BJ (cell line): ENCODE results near the gene NPC1. TPM values are rescaled to one million over a fixed set of nuclear protein-coding genes. Genes with fewer than 3 reads are reported as not detected.
"Not testable (repeated sequence)": the region's sequence is repeated elsewhere in the genome, so short reads cannot be mapped to it uniquely, and the experiment has no call there.

Experiments used
- CTCF ChIA-PET: fragments of 350-600 bp; formaldehyde crosslinking; extraction: SDS; loops from one replicate; lab custom pipeline; 2021; ENCODE audit warnings: antibody characterized with exemption, inconsistent platforms; lab: Yijun Ruan, JAX
- POLR2A ChIA-PET: fragments of 300-600 bp; sonication (Branson Sonifier 250); formaldehyde crosslinking; extraction: SDS; loops from one replicate; lab custom pipeline; 2021; ENCODE audit warnings: antibody characterized with exemption; lab: Charles Lee
- DNase-seq: peaks from one replicate; pipeline ENCODE4 v3.0.0-alpha.2; 2011; ENCODE audit warnings: low read depth
- H3K27me3 ChIP-seq: 2 replicates; pipeline ENCODE4 v1.6.0; 2011; ENCODE audit warnings: low read length; ENCODE audit not compliant: control insufficient read depth, insufficient read depth
- H3K36me3 ChIP-seq: 2 replicates; pipeline ENCODE4 v1.5.1; 2011; ENCODE audit warnings: low read length; ENCODE audit not compliant: control insufficient read depth, insufficient read depth
- H3K4me3 ChIP-seq: 2 replicates; pipeline ENCODE4 v1.5.1; 2011; ENCODE audit warnings: low read depth, mild to moderate bottlenecking, control low read depth, low read length
- CTCF ChIP-seq: IDR thresholded peaks from 2 replicates; pipeline ENCODE4 v1.5.1; 2011; ENCODE audit warnings: low read depth, mild to moderate bottlenecking, control low read depth, inconsistent platforms, low read length, moderate library complexity; ENCODE audit not compliant: insufficient read depth
- polyA plus RNA-seq: library from polyadenylated mRNA; depleted of rRNA; stranded (reverse); fragments of >200 nt; gene quantifications from 2 replicates; pipeline ENCODE4 v1.2.3, GENCODE V29; 2011

Gene NPC1
- polyA plus RNA-seq, 1 experiment, result 54.5 TPM

DNA sequence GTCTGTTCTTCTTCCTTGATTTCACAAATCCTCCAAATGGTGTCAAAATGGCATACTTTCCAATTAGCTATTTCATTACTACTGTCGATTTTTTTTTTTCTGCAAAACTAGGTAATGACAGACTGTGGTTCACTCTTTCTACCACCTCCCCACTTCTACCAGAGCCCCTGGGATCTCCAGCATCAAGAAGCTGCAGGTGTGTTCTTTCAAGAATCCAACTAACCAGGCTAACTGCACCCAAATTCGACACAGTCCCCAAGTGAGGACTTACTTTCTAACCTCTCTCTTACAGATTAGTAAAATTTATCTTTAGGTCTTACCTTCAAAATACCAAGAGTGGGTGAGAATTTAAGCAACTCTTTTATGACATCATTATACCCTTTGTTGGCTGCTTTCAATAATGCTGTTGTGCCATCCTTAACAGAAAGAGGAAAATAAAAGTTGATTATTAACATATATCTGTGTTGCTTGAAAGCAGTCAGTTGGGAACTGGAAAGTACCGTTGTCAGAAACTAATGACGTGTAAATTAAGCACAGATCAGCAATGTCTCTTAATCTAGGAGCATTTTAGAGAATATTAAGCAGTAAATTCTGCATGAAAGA, 31.2 kb upstream of the NPC1 start:
- CTCF ChIA-PET, result interaction anchor here (0.6 to 10.8 kb wide), 4 partner anchors 10 to 301 kb away, joined by 5 to 102 read pairs (median 8); no protein-coding TSS in a partner anchor

GRCh38 chr18:23616258-23616657, 30.0 kb upstream of the NPC1 start:
- DNase-seq, result no peak
- Histone ChIP-seq H3K4me3 (no peak overlapping the region), H3K27me3 (peaks cover 2% of the 10 kb centered on the region; the same call in 1 of the 2 replicates), H3K36me3 (no peaks in the 10 kb centered on the region)
- ChIA-PET POLR2A (no interaction called here), CTCF (interaction anchor here (4.2 kb wide), 1 partner anchor 9 kb away, joined by 10 read pairs; no protein-coding TSS in a partner anchor)
- TF ChIP-seq CTCF, result no peak

More for the DNA sequence above, 31.2 kb upstream of the NPC1 start:
- H3K4me3 ChIP-seq, result no peak overlapping the region
- no peak for TF ChIP-seq CTCF
- H3K27me3 ChIP-seq, result peaks cover 2% of the 10 kb centered on the region
- DNase-seq, result no peak
- H3K36me3 ChIP-seq, result no peaks in the 10 kb centered on the region
- POLR2A ChIA-PET, result no interaction called here

- Histone ChIP-seq H3K36me3 (no peaks in the 10 kb centered on the region), H3K4me3 (no peak overlapping the region), H3K27me3 (no peaks in the 10 kb centered on the region)
- DNase-seq, result no peak
- TF ChIP-seq CTCF, result no peak
- ChIA-PET POLR2A (interaction anchor here (0.6 kb wide), 1 partner anchor 11 kb away, joined by 3 read pairs; no protein-coding TSS in a partner anchor), CTCF (interaction anchor here (0.8 to 3.5 kb wide), 3 partner anchors 14 to 89 kb away, joined by 3 to 15 read pairs (median 3); no protein-coding TSS in a partner anchor)
Measured at GRCh38 chr18:23614891-23615290, 28.6 kb upstream of the NPC1 start.

GRCh38 chr18:23614413-23614812, 28.1 kb upstream of the NPC1 start:
- ChIA-PET POLR2A (no interaction called here), CTCF (interaction anchor here (0.6 to 3.5 kb wide), 5 partner anchors 8 to 89 kb away, joined by 3 to 20 read pairs (median 4); no protein-coding TSS in a partner anchor)
- no peak for TF ChIP-seq CTCF
- Histone ChIP-seq H3K36me3 (no peaks in the 10 kb centered on the region), H3K27me3 (no peaks in the 10 kb centered on the region), H3K4me3 (no peak overlapping the region)
- no peak for DNase-seq

DNA sequence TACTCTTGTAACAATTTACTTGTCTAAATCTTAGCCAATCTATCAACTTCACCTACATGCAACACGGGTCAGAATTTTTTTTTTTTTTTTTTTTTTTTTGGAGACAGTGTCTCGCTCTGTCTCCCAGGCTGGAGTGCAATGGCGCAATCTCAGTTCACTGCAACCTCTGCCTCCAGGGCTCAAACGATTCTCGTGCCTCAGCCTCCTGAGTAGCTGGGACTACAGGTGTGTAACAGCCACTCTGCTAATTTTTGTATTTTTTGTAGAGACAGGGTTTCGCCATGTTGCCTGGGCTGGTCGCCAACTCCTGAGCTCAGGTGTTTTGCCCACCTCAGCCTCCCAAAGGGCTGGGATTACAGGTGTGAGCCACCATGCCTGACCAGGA, 26.8 kb upstream of the NPC1 start:
- CTCF ChIA-PET, result interaction anchor here (0.6 to 3.5 kb wide), 3 partner anchors 9 to 90 kb away, joined by 4 to 20 read pairs (median 15); no protein-coding TSS in a partner anchor
- DNase-seq, H3K4me3 ChIP-seq, POLR2A ChIA-PET, H3K36me3 ChIP-seq, H3K27me3 ChIP-seq: not testable (repeated sequence)
